ENCODE results near the gene FAM217B.

FAM217B gene

DNA sequence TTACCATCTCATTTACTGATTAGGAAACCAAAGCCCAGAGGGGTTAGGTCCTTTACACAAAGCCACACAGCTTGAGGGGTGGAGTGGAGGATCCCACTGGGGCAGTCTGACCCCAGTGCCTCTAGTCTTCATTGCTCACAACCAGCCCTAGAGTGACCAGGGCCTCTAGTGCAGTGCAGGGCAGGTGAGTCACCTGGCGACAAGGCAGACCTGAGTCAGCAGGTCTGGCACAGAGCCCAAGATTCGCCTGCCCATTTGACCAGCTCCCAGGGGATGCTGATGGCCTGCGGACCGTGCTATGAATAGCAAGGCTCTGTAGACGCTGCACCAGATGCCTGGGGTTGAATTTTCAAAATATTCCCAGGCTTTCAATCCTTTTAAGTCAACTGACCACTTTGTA lies 48.0 kb downstream of the FAM217B start:
- Mint-ChIP-seq H3K27me3 (ENCODE audit: low read depth) (peaks cover 13% of the 10 kb centered on the region), H3K36me3 (ENCODE audit: low read depth) (no peaks in the 10 kb centered on the region), H3K27ac (no peak overlapping the region), H3K9me3 (no peaks in the 10 kb centered on the region), H3K4me1 (peaks cover 4% of the 10 kb centered on the region), H3K4me3 (no peak overlapping the region)
- TF ChIP-seq, protein P1, sequence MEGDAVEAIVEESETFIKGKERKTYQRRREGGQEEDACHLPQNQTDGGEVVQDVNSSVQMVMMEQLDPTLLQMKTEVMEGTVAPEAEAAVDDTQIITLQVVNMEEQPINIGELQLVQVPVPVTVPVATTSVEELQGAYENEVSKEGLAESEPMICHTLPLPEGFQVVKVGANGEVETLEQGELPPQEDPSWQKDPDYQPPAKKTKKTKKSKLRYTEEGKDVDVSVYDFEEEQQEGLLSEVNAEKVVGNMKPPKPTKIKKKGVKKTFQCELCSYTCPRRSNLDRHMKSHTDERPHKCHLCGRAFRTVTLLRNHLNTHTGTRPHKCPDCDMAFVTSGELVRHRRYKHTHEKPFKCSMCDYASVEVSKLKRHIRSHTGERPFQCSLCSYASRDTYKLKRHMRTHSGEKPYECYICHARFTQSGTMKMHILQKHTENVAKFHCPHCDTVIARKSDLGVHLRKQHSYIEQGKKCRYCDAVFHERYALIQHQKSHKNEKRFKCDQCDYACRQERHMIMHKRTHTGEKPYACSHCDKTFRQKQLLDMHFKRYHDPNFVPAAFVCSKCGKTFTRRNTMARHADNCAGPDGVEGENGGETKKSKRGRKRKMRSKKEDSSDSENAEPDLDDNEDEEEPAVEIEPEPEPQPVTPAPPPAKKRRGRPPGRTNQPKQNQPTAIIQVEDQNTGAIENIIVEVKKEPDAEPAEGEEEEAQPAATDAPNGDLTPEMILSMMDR (IDR thresholded peaks at IDR 0.05; ENCODE audit: unreplicated experiment in 3 of 3) = no peak

DNA sequence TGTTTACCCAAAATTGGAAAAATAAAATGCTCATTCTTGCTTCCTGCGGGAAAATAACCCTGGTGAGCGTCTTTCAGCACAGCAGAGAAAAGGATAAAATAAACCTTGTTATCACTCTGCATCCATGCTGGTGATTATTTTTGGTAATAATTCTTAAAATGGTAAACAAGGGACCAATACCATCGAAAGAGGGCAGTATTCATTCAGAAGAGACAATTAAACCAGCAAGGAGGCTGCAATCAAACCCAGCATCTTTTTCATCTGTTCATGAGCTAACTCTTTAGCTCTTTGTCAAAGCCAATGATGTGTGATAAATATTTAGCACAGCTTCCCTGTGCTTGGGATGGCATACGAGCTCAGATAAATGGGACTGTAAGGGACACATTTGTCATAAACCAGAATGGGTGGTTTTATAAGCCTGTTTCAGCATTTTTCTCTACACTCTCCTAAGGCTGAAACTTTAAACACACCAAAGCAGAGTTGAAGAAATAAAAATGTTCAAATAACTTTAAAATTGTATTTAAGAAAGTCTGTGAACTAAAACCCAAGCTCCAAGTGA lies 52.4 kb downstream of the FAM217B start:
- no peak overlapping the region for H3K27ac Mint-ChIP-seq
- H3K36me3 Mint-ChIP-seq (ENCODE audit: low read depth) = no peaks in the 10 kb centered on the region
- H3K4me3 Mint-ChIP-seq = no peak overlapping the region
- TF ChIP-seq, protein P1 (IDR thresholded peaks at IDR 0.05; ENCODE audit: unreplicated experiment in 3 of 3) = no peak
- peaks cover 34% of the 10 kb centered on the region for H3K27me3 Mint-ChIP-seq (ENCODE audit: low read depth)
- no peaks in the 10 kb centered on the region for H3K9me3 Mint-ChIP-seq
- peaks cover 12% of the 10 kb centered on the region for H3K4me1 Mint-ChIP-seq

DNA sequence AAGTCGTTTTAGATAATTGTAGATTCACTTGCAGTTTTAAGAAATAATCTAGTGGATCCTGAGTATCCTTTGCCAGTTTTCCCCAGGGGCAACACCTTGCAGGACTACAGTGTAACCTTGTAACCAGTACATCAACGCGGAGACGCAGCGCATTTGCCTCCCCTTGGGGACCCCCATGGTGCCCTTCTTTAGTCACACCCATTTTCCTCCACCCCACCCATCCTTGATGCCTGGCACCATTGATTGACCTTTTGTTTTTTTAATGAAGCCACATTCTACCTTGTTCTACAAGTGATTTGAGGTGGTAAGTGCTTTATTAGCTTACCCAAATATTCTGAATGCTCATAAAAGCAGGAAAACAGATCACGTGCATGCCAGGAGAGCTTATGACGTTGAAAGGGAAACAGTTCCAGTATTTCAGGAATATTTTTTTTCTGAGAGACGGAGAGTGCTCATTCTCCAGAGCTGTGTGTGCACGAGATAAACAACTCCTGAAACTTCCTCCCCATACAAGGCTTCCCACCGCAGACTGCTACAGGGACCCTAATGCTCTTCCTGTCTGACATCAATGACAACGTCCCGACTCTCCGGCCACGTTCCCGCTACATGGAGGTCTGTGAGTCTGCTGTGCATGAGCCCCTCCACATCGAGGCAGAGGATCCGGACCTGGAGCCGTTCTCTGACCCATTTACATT lies 53.7 kb downstream of the FAM217B start:
- TF ChIP-seq, protein P1 (IDR thresholded peaks at IDR 0.05; ENCODE audit: unreplicated experiment in 3 of 3) = no peak
- Mint-ChIP-seq H3K27ac (no peak overlapping the region), H3K4me1 (peaks cover 18% of the 10 kb centered on the region), H3K27me3 (ENCODE audit: low read depth) (peaks cover 42% of the 10 kb centered on the region), H3K9me3 (no peaks in the 10 kb centered on the region), H3K4me3 (peak overlapping the region; percentile 9 to 28 (median 11)), H3K36me3 (ENCODE audit: low read depth) (no peaks in the 10 kb centered on the region)

DNA sequence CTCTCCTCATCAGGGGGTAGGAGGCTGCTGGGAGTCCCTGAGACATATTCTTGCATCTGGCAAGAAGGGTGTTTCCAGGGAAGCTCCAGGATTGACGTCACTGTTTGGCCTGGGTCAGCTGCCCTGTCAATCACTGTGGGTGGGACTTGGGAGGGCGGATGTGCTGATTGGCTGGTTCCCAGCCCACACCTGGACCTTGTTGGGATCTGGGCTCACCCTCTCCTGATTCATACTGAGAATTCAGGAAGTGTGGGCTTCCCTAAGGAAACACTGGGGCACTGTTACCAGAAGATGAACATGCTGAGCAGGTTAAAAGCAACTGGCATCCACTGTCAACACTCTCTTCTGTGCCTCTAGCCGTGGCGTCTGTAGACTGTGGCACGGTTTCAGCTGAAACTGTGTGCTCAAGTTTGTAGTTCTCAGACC lies 54.5 kb downstream of the FAM217B start:
- Mint-ChIP-seq H3K4me3 (no peak overlapping the region), H3K4me1 (peaks cover 25% of the 10 kb centered on the region), H3K27ac (no peak overlapping the region), H3K9me3 (no peaks in the 10 kb centered on the region), H3K36me3 (ENCODE audit: low read depth) (no peaks in the 10 kb centered on the region), H3K27me3 (ENCODE audit: low read depth) (peaks cover 47% of the 10 kb centered on the region)
- TF ChIP-seq, protein P1 (IDR thresholded peaks at IDR 0.05; ENCODE audit: unreplicated experiment in 3 of 3) = no peak

DNA sequence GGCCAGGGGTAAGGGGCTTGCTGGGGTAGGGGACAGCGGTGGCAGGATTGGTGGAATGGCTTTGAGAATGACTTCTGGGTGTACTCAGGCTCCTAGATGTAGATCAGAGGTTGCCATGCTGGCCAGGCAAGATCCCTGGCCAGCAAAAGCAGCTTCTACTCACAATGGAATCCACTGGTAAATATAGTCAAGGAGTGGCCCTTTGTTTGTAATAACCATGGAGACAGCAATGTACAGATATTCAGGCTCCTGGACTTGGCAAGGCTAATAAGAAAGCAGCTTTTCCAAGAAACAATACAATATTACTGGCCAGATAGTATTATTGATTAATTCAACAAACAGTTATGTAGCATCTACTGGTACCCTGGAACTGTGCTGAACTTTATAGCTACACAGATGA lies 55.9 kb downstream of the FAM217B start:
- Mint-ChIP-seq H3K36me3 (ENCODE audit: low read depth) (no peaks in the 10 kb centered on the region), H3K27ac (no peak overlapping the region), H3K4me3 (no peak overlapping the region), H3K9me3 (no peaks in the 10 kb centered on the region), H3K27me3 (ENCODE audit: low read depth) (peaks cover 43% of the 10 kb centered on the region), H3K4me1 (peaks cover 35% of the 10 kb centered on the region)
- TF ChIP-seq, protein P1 (IDR thresholded peaks at IDR 0.05; ENCODE audit: unreplicated experiment in 3 of 3) = no peak

DNA sequence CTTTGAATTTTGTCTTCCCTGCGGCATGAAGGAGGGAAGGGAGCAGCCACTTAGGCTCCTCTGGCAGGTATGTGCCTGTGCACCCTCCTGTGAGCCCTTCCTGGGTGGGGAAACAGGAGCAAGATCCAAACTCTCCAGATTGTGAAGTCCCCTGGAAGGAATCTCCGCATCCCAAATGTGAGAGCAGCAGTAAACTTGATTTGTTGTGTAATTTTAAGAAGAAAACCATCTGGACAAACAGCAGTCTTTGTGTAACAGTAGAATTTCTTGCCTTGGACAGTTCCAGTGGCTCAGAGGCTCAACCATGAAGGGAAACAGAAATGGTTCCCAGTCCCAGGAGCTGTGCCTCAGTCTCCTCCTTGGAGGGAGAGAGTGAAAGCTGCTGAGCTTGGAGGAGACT lies 57.7 kb downstream of the FAM217B start:
- Mint-ChIP-seq H3K4me3 (no peak overlapping the region), H3K27ac (peak overlapping the region in 1 of 3 experiments; percentile 27), H3K9me3 (no peaks in the 10 kb centered on the region), H3K36me3 (ENCODE audit: low read depth) (no peaks in the 10 kb centered on the region), H3K27me3 (ENCODE audit: low read depth) (peaks cover 41% of the 10 kb centered on the region), H3K4me1 (peaks cover 35% of the 10 kb centered on the region)
- TF ChIP-seq, protein P1 (IDR thresholded peaks at IDR 0.05; ENCODE audit: unreplicated experiment in 3 of 3) = no peak

Data from nephron (organoid).